K562 (cell line): ENCODE measurements around the gene PTK7. TPM values are rescaled to one million over a fixed set of nuclear protein-coding genes. Genes with fewer than 3 reads are reported as not detected.

Source experiments
- ARID3A ChIP-seq: IDR thresholded peaks from 2 replicates; pipeline ENCODE4 v1.6.1; 2012; ENCODE audit warnings: low read depth, low read length, improper control_type of control experiment, borderline replicate concordance
- ELF4 ChIP-seq: fragments of 450-650 bp; formaldehyde crosslinking; IDR thresholded peaks from 2 replicates; pipeline ENCODE4 v1.4.0; 2022; ENCODE audit warnings: missing genetic modification characterization
- FOXK2 ChIP-seq, 2 experiments: fragments of 450-650 bp; IDR thresholded peaks in 1 of 2; conservative IDR thresholded peaks in 1 of 2; 2 replicates each; pipeline ENCODE4 v1.6.1; 2016; ENCODE audit warnings: low read depth in 2 of 2, mild to moderate bottlenecking in 1 of 2
- HMBOX1 ChIP-seq: sonication (generic); IDR thresholded peaks from 2 replicates; pipeline ENCODE4 v1.6.1; 2016
- NR0B1 ChIP-seq: fragments of 450-650 bp; IDR thresholded peaks from one replicate; pipeline ENCODE4 v1.6.1; 2018; ENCODE audit warnings: mild to moderate bottlenecking, moderate library complexity; ENCODE audit not compliant: partially characterized antibody
- PATZ1 ChIP-seq: fragments of 250-450 bp; sonication (Bioruptor Pico); IDR thresholded peaks from 2 replicates; pipeline ENCODE4 v1.5.0; 2020; ENCODE audit warnings: mild to moderate bottlenecking, borderline replicate concordance
- PHB ChIP-seq: fragments of 250-450 bp; sonication (Bioruptor Pico); IDR thresholded peaks from 2 replicates; pipeline ENCODE4 v1.5.0; 2021
- RAD21 ChIP-seq, 2 experiments: fragments of 250-450 bp in 1 of 2; fragments of 450-650 bp in 1 of 2; sonication (Bioruptor Pico) in 1 of 2; formaldehyde crosslinking in 1 of 2; IDR thresholded peaks in 1 of 2; conservative IDR thresholded peaks in 1 of 2; 2 replicates each; pipeline versions ENCODE4 v1.4.0 to v1.8.0; 2020 to 2022; ENCODE audit warnings: mild to moderate bottlenecking in 2 of 2, moderate library complexity in 1 of 2
- RREB1 ChIP-seq: fragments of 250-450 bp; sonication (Bioruptor Pico); IDR thresholded peaks from 2 replicates; pipeline ENCODE4 v1.4.0; 2020
- ZNF384 ChIP-seq: IDR thresholded peaks from 2 replicates; pipeline ENCODE4 v1.6.1; 2012; ENCODE audit warnings: low read depth, low read length, improper control_type of control experiment
- ZNF695 ChIP-seq: fragments of 450-650 bp; formaldehyde crosslinking; IDR thresholded peaks from 2 replicates; pipeline ENCODE4 v1.4.0; 2020; ENCODE audit warnings: mild to moderate bottlenecking, moderate library complexity
- ZNF740 ChIP-seq, 3 experiments: fragments of 200-800 bp in 1 of 3; sonication (Bioruptor generic) in 1 of 3; sonication (generic) in 1 of 3; formaldehyde crosslinking in 1 of 3; IDR thresholded peaks; 2 replicates each; pipeline versions ENCODE4 v1.6.1 to v1.8.0; 2016 to 2022; ENCODE audit warnings: mild to moderate bottlenecking in 2 of 3, missing compliant biosample characterization in 2 of 3, missing genetic modification characterization in 2 of 3, missing genetic modification reagents in 1 of 3
- polyA plus RNA-seq, 8 experiments: library from polyadenylated mRNA; depleted of rRNA in 4 of 8; stranded (reverse) in 5 of 8; unstranded in 3 of 8; fragments of >200 nt; fragmentation: Nextera tagmentation in 2 of 8; fragmentation: Illumina TruSeq in 1 of 8; extraction: Ambion mirVana in 2 of 8; extraction: Trizol in 1 of 8; gene quantifications; 2 replicates each; pipeline versions ENCODE4 v1.2.1 to v1.2.3, GENCODE V29; 2011 to 2014; ENCODE audit warnings: inconsistent platforms in 1 of 8, missing spikeins in 1 of 8
- total RNA-seq, 7 experiments: library from RNA; depleted of rRNA in 6 of 7; stranded (reverse); fragments of >200 nt in 6 of 7; fragmentation: Illumina TruSeq in 2 of 7; extraction: Trizol in 2 of 7; gene quantifications; 2 replicates each; pipeline versions ENCODE4 v1.2.1 to v1.2.3, GENCODE V29; 2011 to 2021; ENCODE audit warnings: low replicate concordance in 1 of 7

PTK7 gene
- total and polyA plus RNA-seq, 9 of the 15 experiments (the other 6 are each of a cell fraction or from before 2014, with no cell fraction given) = 0.20 to 6.8 (median 4.2) TPM

- no peak for TF ChIP-seq PATZ1 (CRISPR knock-in tag)
- TF ChIP-seq ARID3A = no peak
- TF ChIP-seq NR0B1 = no peak
- TF ChIP-seq HMBOX1 = no peak
- peak; percentile 99 for TF ChIP-seq ZNF384
- TF ChIP-seq RREB1 (CRISPR knock-in tag) = 0 out of 2 replicates have a peak, but pooled peaks have one; percentile 32
- peak; percentile 55 to 82; a peak in 3 of 4 replicates for TF ChIP-seq FOXK2 (conservative IDR thresholded peaks at IDR 0.05 in 1 of 2, IDR thresholded peaks at IDR 0.05 in 1 of 2; ENCODE audit: low read depth in 2 of 2)
- TF ChIP-seq RAD21 (CRISPR knock-in tag; conservative IDR thresholded peaks at IDR 0.05 in 1 of 2, IDR thresholded peaks at IDR 0.05 in 1 of 2) = peak; percentile 68 to 77
- TF ChIP-seq ZNF740 (CRISPR knock-in tag; IDR thresholded peaks at IDR 0.05) = no peak
- TF ChIP-seq ZNF740 (tag; IDR thresholded peaks at IDR 0.05) = no peak
- no peak for TF ChIP-seq PHB
- TF ChIP-seq ZNF695 (CRISPR knock-in tag) = no peak
- no peak for TF ChIP-seq ELF4
Measured at GRCh38 chr6:43070028-43070632, 6.0 kb upstream of the PTK7 start (continued).
